ENCODE measurements around the gene DAND5. TPM values are rescaled to one million over a fixed set of nuclear protein-coding genes. Genes with fewer than 3 reads are reported as not detected.

Gene DAND5
- polyA plus RNA-seq, 1 donor (not counting 4 experiments of a cell fraction or from before 2014, with no cell fraction given), result not detected

DNA sequence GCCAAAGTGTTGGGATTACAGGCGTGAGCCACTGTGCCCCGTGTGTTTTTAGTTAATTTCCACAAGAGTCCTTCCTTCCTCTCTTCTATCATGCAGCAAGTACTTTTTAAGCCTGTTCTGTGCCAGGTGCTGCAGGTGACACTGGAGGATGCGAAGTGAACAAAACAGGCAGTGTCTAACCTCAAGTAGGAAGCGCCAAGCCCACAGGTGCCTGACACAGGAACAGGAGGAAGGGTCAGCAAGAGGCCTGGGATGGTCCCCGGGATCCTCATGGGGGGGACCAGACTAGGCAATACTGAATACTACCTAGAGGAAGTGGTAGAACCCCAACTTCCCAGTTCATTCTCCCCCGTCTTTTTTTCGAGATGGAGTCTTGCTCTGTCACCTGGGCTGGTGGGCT, 32.8 kb upstream of the DAND5 start:
- Histone ChIP-seq H3K4me1 (ENCODE audit: control insufficient read depth, extremely low read depth, insufficient read depth, low read length) (peaks cover 29% of the 10 kb centered on the region), H3K9me1 (ENCODE audit: control insufficient read depth, extremely low read depth, insufficient read depth, low read length) (peaks cover 2% of the 10 kb centered on the region), H3K27me3 (ENCODE audit: control insufficient read depth, extremely low read depth, insufficient read depth, low read length) (no peaks in the 10 kb centered on the region), H3K36me3 (ENCODE audit: control insufficient read depth in 2 of 2, extremely low read depth in 1 of 2, insufficient read depth in 2 of 2, low read length in 2 of 2) (peaks cover 18 to 28% of the 10 kb centered on the region in 2 experiments), H3K4me2 (ENCODE audit: control insufficient read depth, extremely low read depth, insufficient read depth, low read depth, low read length) (no peak overlapping the region), H3K9me3 (ENCODE audit: control insufficient read depth, low read depth, low read length) (no peaks in the 10 kb centered on the region), H3K4me3 (ENCODE audit: control insufficient read depth in 2 of 3, extremely low read depth in 1 of 3, insufficient read depth in 2 of 3, low read depth in 1 of 3, low read length in 3 of 3) (no peak overlapping the region), H3K79me2 (ENCODE audit: control insufficient read depth, insufficient read depth, low read length) (peaks cover 51% of the 10 kb centered on the region), H3K9ac (ENCODE audit: control insufficient read depth, extremely low read depth, insufficient read depth, low read length) (no peak overlapping the region), H3K27ac (ENCODE audit: control insufficient read depth, insufficient read depth, low read length) (no peak overlapping the region), H4K20me1 (ENCODE audit: control insufficient read depth, extremely low read depth, insufficient read depth, low read length) (peaks cover 19% of the 10 kb centered on the region), H2AFZ (ENCODE audit: control insufficient read depth, low read length) (no peak overlapping the region)
- dilution Hi-C loops (cut with MboI; ENCODE audit: extremely low pct_ligation_motif_present, low sequenced_read_pairs), result no loop called here
- FAIRE-seq, result no peak
- TF ChIP-seq, protein P1, sequence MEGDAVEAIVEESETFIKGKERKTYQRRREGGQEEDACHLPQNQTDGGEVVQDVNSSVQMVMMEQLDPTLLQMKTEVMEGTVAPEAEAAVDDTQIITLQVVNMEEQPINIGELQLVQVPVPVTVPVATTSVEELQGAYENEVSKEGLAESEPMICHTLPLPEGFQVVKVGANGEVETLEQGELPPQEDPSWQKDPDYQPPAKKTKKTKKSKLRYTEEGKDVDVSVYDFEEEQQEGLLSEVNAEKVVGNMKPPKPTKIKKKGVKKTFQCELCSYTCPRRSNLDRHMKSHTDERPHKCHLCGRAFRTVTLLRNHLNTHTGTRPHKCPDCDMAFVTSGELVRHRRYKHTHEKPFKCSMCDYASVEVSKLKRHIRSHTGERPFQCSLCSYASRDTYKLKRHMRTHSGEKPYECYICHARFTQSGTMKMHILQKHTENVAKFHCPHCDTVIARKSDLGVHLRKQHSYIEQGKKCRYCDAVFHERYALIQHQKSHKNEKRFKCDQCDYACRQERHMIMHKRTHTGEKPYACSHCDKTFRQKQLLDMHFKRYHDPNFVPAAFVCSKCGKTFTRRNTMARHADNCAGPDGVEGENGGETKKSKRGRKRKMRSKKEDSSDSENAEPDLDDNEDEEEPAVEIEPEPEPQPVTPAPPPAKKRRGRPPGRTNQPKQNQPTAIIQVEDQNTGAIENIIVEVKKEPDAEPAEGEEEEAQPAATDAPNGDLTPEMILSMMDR (optimal IDR thresholded peaks at IDR 0.05 in 1 of 3, IDR thresholded peaks at IDR 0.05 in 1 of 3, conservative IDR thresholded peaks at IDR 0.05 in 1 of 3; ENCODE audit: extremely low read depth in 1 of 3, insufficient read depth in 2 of 3, low read length in 3 of 3), result no peak
- TF ChIP-seq EZH2 (IDR thresholded peaks at IDR 0.05; ENCODE audit: low read length), result no peak
- DNase-seq (ENCODE audit: low read depth, low spot score), result no peak

GRCh38 chr19:12937093-12937926, 32.1 kb upstream of the DAND5 start:
- Histone ChIP-seq H3K27ac (ENCODE audit: control insufficient read depth, insufficient read depth, low read length) (peak overlapping the region; percentile 72), H3K36me3 (ENCODE audit: control insufficient read depth in 2 of 2, extremely low read depth in 1 of 2, insufficient read depth in 2 of 2, low read length in 2 of 2) (peaks cover 19 to 31% of the 10 kb centered on the region in 2 experiments), H3K4me1 (ENCODE audit: control insufficient read depth, extremely low read depth, insufficient read depth, low read length) (peaks cover 28% of the 10 kb centered on the region), H3K79me2 (ENCODE audit: control insufficient read depth, insufficient read depth, low read length) (peaks cover 51% of the 10 kb centered on the region), H3K9ac (ENCODE audit: control insufficient read depth, extremely low read depth, insufficient read depth, low read length) (peak overlapping the region; percentile 81), H3K9me1 (ENCODE audit: control insufficient read depth, extremely low read depth, insufficient read depth, low read length) (peaks cover 2% of the 10 kb centered on the region), H3K4me3 (ENCODE audit: control insufficient read depth in 2 of 3, extremely low read depth in 1 of 3, insufficient read depth in 2 of 3, low read depth in 1 of 3, low read length in 3 of 3) (peak overlapping the region; percentile 46 to 99 (median 95)), H3K27me3 (ENCODE audit: control insufficient read depth, extremely low read depth, insufficient read depth, low read length) (no peaks in the 10 kb centered on the region), H4K20me1 (ENCODE audit: control insufficient read depth, extremely low read depth, insufficient read depth, low read length) (peaks cover 19% of the 10 kb centered on the region), H3K4me2 (ENCODE audit: control insufficient read depth, extremely low read depth, insufficient read depth, low read depth, low read length) (peak overlapping the region; percentile 83), H3K9me3 (ENCODE audit: control insufficient read depth, low read depth, low read length) (no peaks in the 10 kb centered on the region), H2AFZ (ENCODE audit: control insufficient read depth, low read length) (peak overlapping the region; percentile 68)
- no peak for DNase-seq (ENCODE audit: low read depth, low spot score)
- TF ChIP-seq, protein P1 (optimal IDR thresholded peaks at IDR 0.05 in 1 of 3, IDR thresholded peaks at IDR 0.05 in 1 of 3, conservative IDR thresholded peaks at IDR 0.05 in 1 of 3; ENCODE audit: extremely low read depth in 1 of 3, insufficient read depth in 2 of 3, low read length in 3 of 3), result no peak
- no peak for TF ChIP-seq EZH2 (IDR thresholded peaks at IDR 0.05; ENCODE audit: low read length)
- FAIRE-seq, result no peak
- dilution Hi-C loops (cut with MboI; ENCODE audit: extremely low pct_ligation_motif_present, low sequenced_read_pairs), result no loop called here
